Measurements from ENCODE around the gene HTR3B. TPM values are rescaled to one million over a fixed set of nuclear protein-coding genes. Genes with fewer than 3 reads are reported as not detected.
"Not testable (repeated sequence)": the region's sequence is repeated elsewhere in the genome, so short reads cannot be mapped to it uniquely, and the experiment has no call there.

HTR3B gene
- total RNA-seq, 4 donors from 2014 or later, result not detected

DNA sequence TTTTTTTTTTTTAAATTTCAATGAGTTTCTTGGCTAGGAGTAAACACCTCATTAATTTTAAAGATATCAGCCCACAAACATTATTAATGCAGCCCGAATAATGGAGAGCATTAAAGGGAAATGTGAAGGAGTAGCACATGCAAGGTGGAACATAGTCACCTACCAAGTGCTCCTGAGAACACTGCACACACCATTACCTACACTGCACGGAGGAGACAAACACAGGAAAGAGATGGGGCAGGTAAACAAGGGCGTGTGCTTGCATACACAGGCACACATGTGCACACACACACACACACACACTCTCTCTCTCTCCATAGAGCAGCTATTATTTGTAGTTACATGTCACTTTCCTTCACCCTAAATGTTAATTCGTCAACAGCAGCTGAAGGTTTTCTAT is 30.2 kb downstream of the HTR3B start:
- Histone ChIP-seq H3K27ac (replicated peaks in 1 of 4) (no peak overlapping the region), H3K9me3 (no peaks in the 10 kb centered on the region), H3K36me3 (no peaks in the 10 kb centered on the region), H3K4me1 (no peaks in the 10 kb centered on the region), H3K4me3 (no peak overlapping the region), H3K27me3 (peaks cover 0 to 31% (median 0%) of the 10 kb centered on the region in 4 donors)
- TF ChIP-seq, protein P1, sequence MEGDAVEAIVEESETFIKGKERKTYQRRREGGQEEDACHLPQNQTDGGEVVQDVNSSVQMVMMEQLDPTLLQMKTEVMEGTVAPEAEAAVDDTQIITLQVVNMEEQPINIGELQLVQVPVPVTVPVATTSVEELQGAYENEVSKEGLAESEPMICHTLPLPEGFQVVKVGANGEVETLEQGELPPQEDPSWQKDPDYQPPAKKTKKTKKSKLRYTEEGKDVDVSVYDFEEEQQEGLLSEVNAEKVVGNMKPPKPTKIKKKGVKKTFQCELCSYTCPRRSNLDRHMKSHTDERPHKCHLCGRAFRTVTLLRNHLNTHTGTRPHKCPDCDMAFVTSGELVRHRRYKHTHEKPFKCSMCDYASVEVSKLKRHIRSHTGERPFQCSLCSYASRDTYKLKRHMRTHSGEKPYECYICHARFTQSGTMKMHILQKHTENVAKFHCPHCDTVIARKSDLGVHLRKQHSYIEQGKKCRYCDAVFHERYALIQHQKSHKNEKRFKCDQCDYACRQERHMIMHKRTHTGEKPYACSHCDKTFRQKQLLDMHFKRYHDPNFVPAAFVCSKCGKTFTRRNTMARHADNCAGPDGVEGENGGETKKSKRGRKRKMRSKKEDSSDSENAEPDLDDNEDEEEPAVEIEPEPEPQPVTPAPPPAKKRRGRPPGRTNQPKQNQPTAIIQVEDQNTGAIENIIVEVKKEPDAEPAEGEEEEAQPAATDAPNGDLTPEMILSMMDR (IDR thresholded peaks at IDR 0.05), result no peak
- TF ChIP-seq POLR2A (IDR thresholded peaks at IDR 0.05; ENCODE audit: low read depth), result no peak
- no peak for TF ChIP-seq POLR2AphosphoS5 (IDR thresholded peaks at IDR 0.05)
- no peak for TF ChIP-seq EP300 (IDR thresholded peaks at IDR 0.05)
- DNase-seq (ENCODE audit: extremely low spot score), result no peak
- 62% methylated on average over 4 of the region's 4 CpGs for WGBS
- intact Hi-C loops (cut with DNase I), result no loop called here

DNA sequence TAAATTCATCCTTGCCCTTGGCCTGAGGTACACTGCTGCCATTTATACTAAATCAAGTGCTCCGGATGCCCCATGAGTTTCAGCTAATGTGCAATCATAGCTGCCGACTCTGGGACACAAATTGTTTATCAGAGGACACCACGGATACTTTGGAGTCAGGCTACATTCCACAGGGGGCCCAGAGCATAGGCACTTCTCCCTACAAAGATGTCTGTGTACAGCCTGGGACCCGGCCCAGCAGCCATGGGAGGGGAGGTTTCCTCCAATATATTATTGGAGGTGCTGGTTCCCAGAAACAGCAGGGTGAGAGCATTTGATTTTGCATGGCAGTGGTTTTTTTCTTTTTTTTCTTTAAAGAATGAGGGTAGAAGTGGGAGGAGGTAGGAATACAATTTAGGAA is 31.3 kb downstream of the HTR3B start:
- TF ChIP-seq POLR2AphosphoS5 (IDR thresholded peaks at IDR 0.05), result no peak
- TF ChIP-seq, protein P1 (IDR thresholded peaks at IDR 0.05), result no peak
- TF ChIP-seq POLR2A (IDR thresholded peaks at IDR 0.05; ENCODE audit: low read depth), result no peak
- no peak for DNase-seq (ENCODE audit: extremely low spot score)
- no peaks in the 10 kb centered on the region for H3K36me3 ChIP-seq
- no peaks in the 10 kb centered on the region for H3K9me3 ChIP-seq
- H3K27ac ChIP-seq (replicated peaks in 1 of 4), result no peak overlapping the region
- H3K4me3 ChIP-seq, result no peak overlapping the region
- intact Hi-C loops (cut with DNase I), result no loop called here
- no peaks in the 10 kb centered on the region for H3K4me1 ChIP-seq
- peaks cover 0 to 29% (median 0%) of the 10 kb centered on the region in 4 donors for H3K27me3 ChIP-seq
- 81% methylated on average over 3 of the region's 4 CpGs for WGBS

DNA sequence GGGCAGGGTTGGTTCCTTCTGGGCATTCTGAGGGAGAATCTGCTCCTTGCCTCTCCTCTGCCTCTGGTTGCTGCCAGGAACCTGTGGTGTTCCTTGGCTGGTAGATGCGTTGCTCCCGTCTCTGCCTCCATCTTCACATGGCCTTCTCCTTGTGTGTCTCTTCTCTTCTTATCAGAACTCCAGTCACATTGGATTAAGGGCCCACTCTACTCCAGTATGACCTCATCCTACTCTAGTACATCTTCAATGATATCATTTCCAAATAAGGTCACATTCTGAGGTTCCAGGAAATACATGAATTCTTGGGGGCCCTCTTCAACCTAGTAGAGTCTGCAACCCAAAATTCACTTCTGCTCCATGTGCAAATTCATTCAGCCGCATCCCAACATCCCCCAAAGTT is 33.3 kb downstream of the HTR3B start:
- Histone ChIP-seq H3K9me3 (no peaks in the 10 kb centered on the region), H3K27me3 (peaks cover 0 to 13% (median 0%) of the 10 kb centered on the region in 4 donors), H3K4me3 (no peak overlapping the region), H3K36me3 (no peaks in the 10 kb centered on the region), H3K27ac (replicated peaks in 1 of 4) (no peak overlapping the region), H3K4me1 (no peaks in the 10 kb centered on the region)
- intact Hi-C loops (cut with DNase I), result no loop called here
- WGBS, result 71% methylated on average over 3 of the region's 3 CpGs
- DNase-seq (ENCODE audit: extremely low spot score), result no peak
- no peak for TF ChIP-seq POLR2A (IDR thresholded peaks at IDR 0.05; ENCODE audit: low read depth)
- TF ChIP-seq, protein P1 (IDR thresholded peaks at IDR 0.05), result no peak
- no peak for TF ChIP-seq POLR2AphosphoS5 (IDR thresholded peaks at IDR 0.05)
- TF ChIP-seq EP300 (IDR thresholded peaks at IDR 0.05), result no peak

DNA sequence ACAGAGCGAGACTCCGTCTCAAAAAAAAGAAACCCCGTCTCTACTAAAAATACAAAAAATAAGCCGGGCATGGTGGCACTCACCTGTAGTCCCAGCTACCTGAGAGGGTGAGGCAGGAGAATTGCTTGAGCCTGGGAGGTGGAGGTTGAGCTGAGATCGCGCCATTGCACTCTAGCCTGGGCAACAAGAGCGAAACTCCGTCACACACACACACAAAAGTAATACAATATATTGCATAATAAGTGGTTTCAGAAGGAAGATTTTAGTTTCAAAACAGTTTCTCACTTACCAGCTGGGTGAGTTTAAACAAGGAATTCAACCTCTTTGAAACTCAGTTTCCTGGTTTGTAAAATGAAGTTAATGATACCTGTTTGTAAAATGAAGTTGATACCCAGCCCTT is 37.7 kb downstream of the HTR3B start:
- Histone ChIP-seq H3K27ac (replicated peaks in 1 of 4) (no peak overlapping the region), H3K4me1 (no peaks in the 10 kb centered on the region), H3K27me3 (no peaks in the 10 kb centered on the region), H3K9me3 (no peaks in the 10 kb centered on the region), H3K4me3 (no peak overlapping the region), H3K36me3 (no peaks in the 10 kb centered on the region)
- WGBS, result 84% methylated on average over 8 of the region's 8 CpGs
- TF ChIP-seq POLR2AphosphoS5 (IDR thresholded peaks at IDR 0.05) (no peak), POLR2A (IDR thresholded peaks at IDR 0.05; ENCODE audit: low read depth) (no peak), EP300 (IDR thresholded peaks at IDR 0.05) (no peak)
- TF ChIP-seq, protein P1 (IDR thresholded peaks at IDR 0.05), result no peak
- DNase-seq (ENCODE audit: extremely low spot score), result no peak
- intact Hi-C loops (cut with DNase I), result no loop called here

DNA sequence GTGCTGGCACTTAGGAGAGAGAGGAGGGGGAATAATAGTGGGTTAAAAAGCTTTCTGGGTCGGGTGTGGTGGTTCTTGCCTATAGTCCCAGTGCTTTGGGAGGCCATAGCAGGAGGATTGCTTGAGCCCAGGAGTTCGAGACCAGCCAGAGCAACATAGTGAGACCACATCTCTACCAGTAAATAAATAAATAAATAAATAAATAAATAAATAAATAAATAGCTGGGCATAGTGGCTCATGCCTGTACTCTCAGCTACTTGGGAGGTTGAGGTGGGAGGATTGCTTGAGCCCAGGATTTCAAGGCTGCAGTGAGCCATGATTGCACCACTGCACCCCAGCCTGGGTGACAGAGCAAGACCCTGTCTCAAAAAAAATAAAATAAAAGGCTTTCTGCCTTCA is 41.6 kb downstream of the HTR3B start:
- WGBS, result 81% methylated on average over 2 of the region's 2 CpGs
- H3K4me3 ChIP-seq, result not testable (repeated sequence)

More for the DNA sequence above, 41.6 kb downstream of the HTR3B start:
- H3K9me3 ChIP-seq; DNase-seq (ENCODE audit: extremely low spot score); H3K4me1 ChIP-seq; intact Hi-C loops (cut with DNase I); H3K27ac ChIP-seq (replicated peaks in 1 of 4); H3K36me3 ChIP-seq: not testable (repeated sequence)
- H3K27me3 ChIP-seq, result peaks cover 0 to 16% (median 0%) of the 10 kb centered on the region in 4 donors
